NCI-H69 (cell line): ENCODE data around the gene SPECC1L.

Experiments
- DNase-seq: peaks from one replicate; lab custom pipeline; 2025; lab: John Stamatoyannopoulos, UW

The SPECC1L gene

DNA sequence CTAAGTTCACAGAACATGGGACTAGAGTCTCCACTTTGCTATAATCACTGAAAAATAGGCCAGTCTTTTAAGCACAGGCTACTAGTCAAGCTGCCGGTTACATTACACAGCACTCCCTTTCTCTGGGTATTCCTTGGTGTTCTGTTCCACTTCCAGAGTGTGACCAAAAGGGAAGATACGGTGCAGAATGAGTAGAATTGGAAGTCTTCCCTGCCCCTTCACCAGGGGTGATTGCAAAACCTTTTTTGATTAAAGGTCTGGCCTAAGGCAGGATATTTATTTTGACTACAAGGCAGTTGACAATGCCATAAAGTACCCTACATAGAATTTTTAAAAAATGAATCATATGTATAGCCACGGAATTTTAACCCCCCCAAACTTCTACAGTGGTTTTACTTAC, 97.2 kb downstream of the SPECC1L start:
- no peak for DNase-seq

GRCh38 chr22:24370401-24370800, 99.8 kb downstream of the SPECC1L start:
- DNase-seq = no peak

- DNase-seq = no peak
These were observed 105.4 kb downstream of the SPECC1L start for GRCh38 chr22:24376002-24376401.

DNA sequence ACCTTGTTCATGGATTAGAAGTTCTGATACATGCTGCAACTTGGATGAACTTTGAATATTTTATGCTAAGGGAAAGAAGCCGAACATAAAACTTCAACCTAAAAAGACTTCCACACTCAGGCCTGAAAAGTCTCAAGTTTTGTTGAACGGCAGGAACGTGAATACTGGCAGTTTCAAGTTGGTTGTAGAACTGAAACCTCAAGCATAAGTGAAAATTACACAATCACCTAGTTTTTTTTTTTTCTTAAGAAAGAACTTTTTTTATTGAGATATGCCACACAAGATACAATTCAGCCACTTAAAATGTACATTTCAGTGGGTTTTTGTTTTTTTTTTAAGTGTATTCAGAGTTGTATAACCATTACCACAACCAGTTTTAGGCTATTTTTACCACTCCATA, 106.0 kb downstream of the SPECC1L start:
- DNase-seq = no peak

DNA sequence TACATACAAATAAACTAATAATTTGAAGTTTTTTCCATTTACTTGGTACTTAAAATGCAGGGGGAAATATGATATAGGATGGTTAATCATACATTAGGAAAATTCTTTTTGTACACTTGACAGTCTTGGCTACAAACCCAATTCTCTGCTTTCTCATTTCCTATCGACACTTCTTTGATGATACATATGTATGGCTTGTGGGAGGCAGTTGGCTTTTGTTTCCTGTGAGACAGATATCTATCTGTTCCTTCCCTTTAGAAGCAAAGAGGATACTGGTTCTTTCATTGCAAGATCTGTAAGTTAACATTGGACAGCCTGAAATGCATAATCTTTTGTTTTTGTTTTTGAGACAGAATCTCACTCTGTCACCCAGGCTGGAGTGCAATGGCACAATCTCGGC, 108.9 kb downstream of the SPECC1L start:
- DNase-seq = peak; percentile 13

- DNase-seq = peak; percentile 91
These were observed 109.7 kb downstream of the SPECC1L start for GRCh38 chr22:24380220-24380904.

GRCh38 chr22:24380905-24381230, 110.2 kb downstream of the SPECC1L start:
- DNase-seq = no peak

DNA sequence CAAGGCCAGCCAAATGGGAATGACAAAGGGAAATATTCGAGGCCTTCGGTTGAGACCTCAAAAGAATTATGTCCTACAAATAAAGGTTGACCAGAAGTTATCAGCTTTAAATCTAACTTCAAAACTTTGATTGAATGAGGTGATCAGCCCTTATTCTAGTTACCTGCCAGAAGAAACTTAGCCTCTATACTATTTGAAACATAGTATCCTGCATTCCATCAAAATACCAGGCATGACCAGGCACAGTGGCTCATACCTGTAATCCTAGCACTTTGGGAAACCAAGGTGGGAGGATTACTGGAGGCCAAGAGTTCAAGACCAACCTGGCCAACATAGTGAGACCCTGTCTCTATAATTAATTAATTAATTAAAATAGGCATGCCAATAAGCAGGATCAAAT, 112.4 kb downstream of the SPECC1L start:
- DNase-seq = no peak

- DNase-seq = no peak
These were observed 113.5 kb downstream of the SPECC1L start for GRCh38 chr22:24384131-24384530.

DNA sequence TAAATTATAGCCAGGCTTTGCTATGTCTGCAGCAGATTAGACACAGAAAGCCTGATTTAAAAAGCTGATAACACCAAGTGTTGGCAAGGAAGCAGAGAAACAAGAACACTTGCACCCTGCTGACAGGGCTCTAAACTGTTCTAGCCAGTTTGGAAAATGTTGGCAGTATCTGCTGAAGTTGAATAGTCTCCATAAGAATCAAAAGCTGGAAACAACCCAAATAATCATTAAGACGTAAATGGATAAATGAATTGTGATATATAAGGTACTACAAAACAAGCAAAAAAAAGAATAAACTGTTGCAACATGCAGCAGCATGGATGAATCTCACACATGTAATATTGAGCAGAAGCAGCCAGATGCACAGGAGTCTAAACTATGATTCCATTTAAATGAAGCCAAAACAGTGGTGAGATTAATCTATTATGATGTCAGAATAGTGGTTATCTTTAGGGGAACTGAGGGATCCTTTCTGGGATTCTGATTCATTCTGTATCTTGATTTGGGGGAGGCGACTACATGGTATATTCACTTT, 116.4 kb downstream of the SPECC1L start:
- DNase-seq = no peak

- no peak for DNase-seq
These were observed 119.0 kb downstream of the SPECC1L start for GRCh38 chr22:24389680-24390079.

GRCh38 chr22:24390156-24390555, 119.5 kb downstream of the SPECC1L start:
- DNase-seq = no peak

DNA sequence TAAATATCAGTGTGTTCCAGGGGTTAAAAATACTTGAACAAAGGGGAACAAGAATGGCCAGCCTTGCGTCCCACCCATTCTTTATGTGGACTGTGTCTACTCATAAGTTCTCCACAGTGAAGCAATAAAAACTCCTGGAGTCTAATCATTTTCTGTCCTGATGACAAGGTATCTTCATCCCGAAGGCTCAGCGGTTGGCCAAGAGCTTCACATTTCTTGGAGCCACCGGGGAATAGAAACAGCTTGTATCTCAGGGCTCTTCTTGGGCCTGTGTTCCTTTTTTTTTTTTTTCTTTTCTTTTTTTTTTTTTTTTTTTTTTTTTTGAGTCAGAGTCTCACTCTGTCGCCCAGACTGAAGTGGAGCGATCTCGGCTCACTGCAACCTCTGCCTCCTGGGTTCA, 119.9 kb downstream of the SPECC1L start:
- no peak for DNase-seq

- DNase-seq = peak; percentile 44
These were observed 121.2 kb downstream of the SPECC1L start for GRCh38 chr22:24391836-24392217.

GRCh38 chr22:24392218-24392931, 121.7 kb downstream of the SPECC1L start:
- peak; percentile 90 for DNase-seq

DNA sequence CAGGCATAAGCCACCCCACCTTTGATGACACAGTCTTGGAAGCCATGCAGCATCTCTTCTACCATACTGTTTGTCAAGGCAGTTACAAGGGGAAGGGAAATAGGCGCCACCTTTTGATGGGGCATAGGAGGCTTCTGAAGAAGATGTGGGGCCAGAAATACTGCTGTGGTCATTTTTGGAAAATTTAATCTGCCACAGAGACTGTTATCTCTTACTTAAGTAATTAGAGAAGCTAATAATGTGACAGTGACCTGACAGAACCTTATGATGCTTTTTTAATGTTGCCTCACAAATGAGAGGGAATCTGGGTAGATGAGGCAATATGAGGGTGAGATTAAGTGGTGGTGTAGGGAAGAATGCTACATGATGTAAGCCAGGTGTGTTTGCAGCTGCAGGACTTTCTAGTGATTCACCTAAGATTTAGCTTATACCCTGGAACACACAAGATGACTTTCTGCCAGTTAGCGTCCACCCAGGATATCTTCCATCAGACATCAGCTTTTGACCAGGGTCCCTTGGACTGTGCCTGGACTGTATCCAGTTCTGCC, 122.5 kb downstream of the SPECC1L start:
- DNase-seq = no peak

GRCh38 chr22:24393848-24394247, 123.2 kb downstream of the SPECC1L start:
- no peak for DNase-seq

DNA sequence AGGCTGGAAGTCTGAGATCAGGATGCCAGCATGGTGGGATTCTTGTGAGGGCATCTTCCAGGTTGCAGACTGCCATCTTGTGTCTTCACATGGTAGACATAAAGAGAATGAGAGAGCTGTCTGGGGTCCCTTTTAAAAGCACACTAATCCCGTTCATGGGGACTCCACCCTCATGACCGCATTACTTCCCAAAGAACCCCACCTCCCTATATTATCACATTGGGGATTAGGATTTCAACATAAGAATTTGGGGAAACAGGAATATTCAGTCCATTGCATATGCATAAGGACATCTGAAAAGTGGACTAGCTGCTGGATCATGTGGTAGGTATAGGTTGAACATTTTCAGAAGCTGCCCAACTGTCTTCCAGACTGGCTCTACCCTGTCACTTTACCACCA, 123.6 kb downstream of the SPECC1L start:
- no peak for DNase-seq

DNA sequence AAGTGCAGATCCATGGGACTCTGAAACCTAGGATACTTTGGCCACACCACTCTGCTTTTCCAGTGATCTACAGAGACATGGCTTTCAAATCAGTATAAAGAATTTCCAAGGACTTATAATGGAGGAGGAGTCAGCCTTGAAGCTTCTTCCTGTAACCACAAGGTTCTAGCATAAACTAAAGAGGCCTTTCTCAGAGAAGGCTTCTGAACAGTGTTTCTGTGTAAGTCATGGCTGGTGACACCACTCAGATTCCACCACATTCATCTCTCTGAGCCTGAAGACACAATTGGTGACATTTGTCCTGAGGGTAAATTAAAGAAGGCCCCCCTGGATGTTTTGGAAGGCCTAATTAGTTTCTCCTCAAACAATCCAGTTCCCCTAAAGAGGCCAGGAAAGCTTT, 127.8 kb downstream of the SPECC1L start:
- no peak for DNase-seq

DNA sequence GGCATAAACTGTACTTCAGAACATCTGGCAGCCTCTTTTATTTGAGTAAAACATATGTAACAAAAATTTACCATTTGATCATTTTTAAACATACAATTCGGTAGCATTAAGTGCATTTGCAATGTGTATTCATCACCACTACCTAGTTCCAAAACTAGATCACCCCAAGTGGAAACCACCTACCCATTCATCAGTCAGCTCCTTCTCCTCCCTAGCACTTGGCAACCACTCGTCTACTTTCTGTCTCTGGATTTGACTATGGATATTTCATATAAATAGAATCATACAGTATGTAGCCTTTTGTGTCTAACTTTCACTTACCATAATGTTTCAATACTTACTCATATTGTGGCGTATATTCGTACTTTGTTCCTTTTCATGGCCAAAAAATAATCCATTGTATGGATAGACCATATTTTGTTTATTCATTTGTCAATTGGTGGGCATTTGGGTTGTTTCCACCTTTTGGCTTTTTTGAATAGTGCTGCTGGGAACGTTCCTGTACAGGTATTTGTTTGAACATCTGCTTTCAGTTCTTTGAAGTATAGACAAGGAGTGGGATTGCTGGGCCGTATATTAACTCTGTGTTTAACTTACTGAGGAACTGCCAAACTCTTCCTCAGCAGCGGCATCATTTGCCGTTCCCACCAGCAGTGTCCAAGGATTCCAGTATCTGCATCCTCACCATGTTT, 129.5 kb downstream of the SPECC1L start:
- no peak for DNase-seq

- no peak for DNase-seq
These were observed 130.3 kb downstream of the SPECC1L start for GRCh38 chr22:24400726-24401596.

DNA sequence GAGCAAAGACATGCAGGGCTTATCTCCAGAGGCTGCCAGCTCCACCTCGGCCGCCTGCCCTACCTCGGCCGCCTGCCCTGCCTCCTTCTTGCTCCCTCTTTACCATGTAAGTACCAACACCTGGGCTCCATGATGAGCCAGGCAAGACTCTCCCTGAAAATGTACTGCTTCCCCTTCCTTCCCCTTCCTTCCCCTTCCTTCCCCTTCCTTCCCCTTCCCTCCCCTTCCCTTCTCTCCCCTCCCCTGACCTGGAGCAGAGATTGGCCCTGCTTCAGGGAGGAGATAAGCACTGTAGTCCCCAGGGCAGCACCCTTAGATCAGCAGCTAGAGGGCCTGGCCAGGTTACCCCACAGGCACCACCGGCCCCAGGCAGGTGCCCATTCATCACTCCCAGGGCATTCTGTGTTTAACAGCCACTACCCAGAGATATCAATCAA, 131.3 kb downstream of the SPECC1L start:
- DNase-seq = peak; percentile 57
